GM18505 (cell line): ENCODE data around the gene CRTC1.
"Not testable (repeated sequence)": the region's sequence is repeated elsewhere in the genome, so short reads cannot be mapped to it uniquely, and the experiment has no call there.

Source experiments
- ATAC-seq: cut with Tn5 transposase; IDR thresholded peaks from one replicate; pipeline ENCODE4 v1.9.1; 2021; ENCODE audit not compliant: unreplicated experiment
- POLR2A ChIP-seq: IDR thresholded peaks from 4 replicates; pipeline ENCODE4 v1.6.1; 2011; ENCODE audit warnings: borderline replicate concordance; ENCODE audit not compliant: insufficient read depth, insufficient read length; ENCODE audit errors: extremely low read depth

CRTC1 gene

GRCh38 chr19:18798384-18799352 lies 115.2 kb downstream of the CRTC1 start:
- no peak for TF ChIP-seq POLR2A
- no peak for ATAC-seq

- ATAC-seq = no peak
- TF ChIP-seq POLR2A = no peak
Observed at GRCh38 chr19:18799389-18799970, 116.0 kb downstream of the CRTC1 start.

- no peak for TF ChIP-seq POLR2A
- no peak for ATAC-seq
Observed at GRCh38 chr19:18800079-18800478, 116.6 kb downstream of the CRTC1 start.

GRCh38 chr19:18800636-18801035 lies 117.2 kb downstream of the CRTC1 start:
- ATAC-seq = no peak
- no peak for TF ChIP-seq POLR2A

- TF ChIP-seq POLR2A = no peak
- ATAC-seq = no peak
Observed at GRCh38 chr19:18802354-18802753, 118.9 kb downstream of the CRTC1 start.

- no peak for ATAC-seq
- no peak for TF ChIP-seq POLR2A
Observed at GRCh38 chr19:18803550-18804138, 120.2 kb downstream of the CRTC1 start.

- no peak for ATAC-seq
Observed at GRCh38 chr19:18804139-18804601, 120.7 kb downstream of the CRTC1 start.

GRCh38 chr19:18804643-18805042 lies 121.2 kb downstream of the CRTC1 start:
- TF ChIP-seq POLR2A = no peak

More at GRCh38 chr19:18804139-18804601, 120.7 kb downstream of the CRTC1 start:
- TF ChIP-seq POLR2A = no peak

GRCh38 chr19:18807861-18808331 lies 124.4 kb downstream of the CRTC1 start:
- no peak for ATAC-seq
- TF ChIP-seq POLR2A = no peak

More at GRCh38 chr19:18804643-18805042, 121.2 kb downstream of the CRTC1 start:
- no peak for ATAC-seq

GRCh38 chr19:18809149-18809868 lies 125.8 kb downstream of the CRTC1 start:
- no peak for ATAC-seq
- TF ChIP-seq POLR2A = no peak

GRCh38 chr19:18811638-18812037 lies 128.2 kb downstream of the CRTC1 start:
- not testable (repeated sequence) for ATAC-seq

- no peak for TF ChIP-seq POLR2A
- ATAC-seq = no peak
Observed at GRCh38 chr19:18814063-18814462, 130.6 kb downstream of the CRTC1 start.

- no peak for TF ChIP-seq POLR2A
Observed at GRCh38 chr19:18815673-18816072, 132.2 kb downstream of the CRTC1 start.

GRCh38 chr19:18816645-18817044 lies 133.2 kb downstream of the CRTC1 start:
- not testable (repeated sequence) for ATAC-seq

More at GRCh38 chr19:18815673-18816072, 132.2 kb downstream of the CRTC1 start:
- no peak for ATAC-seq
